Small intestine (tissue), 7 donors: ENCODE measurements around the gene SUCO. TPM values are rescaled to one million over a fixed set of nuclear protein-coding genes. Genes with fewer than 3 reads are reported as not detected.
A peak's percentile ranks its signal among the peaks of the same experiment; 100 is the strongest.

ENCODE experiments used
- DNase-seq, 2 donors: peaks; one replicate each; pipeline versions ENCODE4 v3.0.0 to v3.0.0-alpha.2; 2013
- FAIRE-seq: peaks from 2 replicates; lab custom pipeline; 2012; peaks lifted over from hg19 to GRCh38; lab: Jason Lieb, UNC
- H3K27ac ChIP-seq, 3 donors: one replicate each; pipeline ENCODE4 v1.5.1; 2013; ENCODE audit warnings: low read length in 2 of 3, mild to moderate bottlenecking in 2 of 3, control low read depth in 1 of 3, inconsistent platforms in 1 of 3, low read depth in 1 of 3, moderate library complexity in 1 of 3
- H3K27me3 ChIP-seq, 3 donors: one replicate each; pipeline ENCODE4 v1.6.1; 2013; ENCODE audit warnings: low read length in 3 of 3, inconsistent platforms in 1 of 3; ENCODE audit not compliant: control insufficient read depth in 3 of 3, insufficient read depth in 3 of 3
- H3K36me3 ChIP-seq, 3 donors: one replicate each; pipeline ENCODE4 v1.6.1; 2013; ENCODE audit warnings: low read length in 3 of 3, inconsistent platforms in 1 of 3, low read depth in 1 of 3, mild to moderate bottlenecking in 1 of 3, moderate library complexity in 1 of 3; ENCODE audit not compliant: control insufficient read depth in 3 of 3, insufficient read depth in 2 of 3
- H3K4me1 ChIP-seq, 3 donors: one replicate each; pipeline ENCODE4 v1.6.1; 2013; ENCODE audit warnings: low read length in 2 of 3, inconsistent platforms in 1 of 3, low read depth in 1 of 3, mild to moderate bottlenecking in 1 of 3, moderate library complexity in 1 of 3; ENCODE audit not compliant: control insufficient read depth in 3 of 3, insufficient read depth in 2 of 3
- H3K4me3 ChIP-seq, 3 donors: one replicate each; pipeline ENCODE4 v1.5.1; 2013; ENCODE audit warnings: low read length in 3 of 3, control low read depth in 1 of 3, inconsistent platforms in 1 of 3, low read depth in 1 of 3, mild to moderate bottlenecking in 1 of 3, moderate library complexity in 1 of 3
- H3K9me3 ChIP-seq, 2 donors: one replicate each; pipeline ENCODE4 v1.6.1; 2013; ENCODE audit warnings: low read depth in 1 of 2, low read length in 1 of 2; ENCODE audit not compliant: control insufficient read depth in 2 of 2, insufficient read depth in 1 of 2
- WGBS, 3 donors: extraction: QIAGEN DNeasy Blood & Tissue Kit; methylation state at CpG; one replicate each; pipeline ENCODE4 v1.1.7; 2013; 5-methylcytosine and 5-hydroxymethylcytosine counted together
- polyA plus RNA-seq, 4 donors: library from polyadenylated mRNA; stranded (reverse) in 3 of 4; unstranded in 1 of 4; fragments of 200-250 nt in 3 of 4; fragments of 120-200 nt in 1 of 4; gene quantifications; one replicate each; pipeline versions ENCODE4 v1.2.1 to v1.2.3, GENCODE V29; 2013
- donor health status: healthy with polysubstance abuse.
- donor health status: control.
- donor health status: control.
- donor health status: Bipolar disorder and iron deficiency.
- donor health status: healthy.

Gene SUCO
- polyA plus RNA-seq, 4 donors = 11.4 to 46.0 (median 12.5) TPM

DNA sequence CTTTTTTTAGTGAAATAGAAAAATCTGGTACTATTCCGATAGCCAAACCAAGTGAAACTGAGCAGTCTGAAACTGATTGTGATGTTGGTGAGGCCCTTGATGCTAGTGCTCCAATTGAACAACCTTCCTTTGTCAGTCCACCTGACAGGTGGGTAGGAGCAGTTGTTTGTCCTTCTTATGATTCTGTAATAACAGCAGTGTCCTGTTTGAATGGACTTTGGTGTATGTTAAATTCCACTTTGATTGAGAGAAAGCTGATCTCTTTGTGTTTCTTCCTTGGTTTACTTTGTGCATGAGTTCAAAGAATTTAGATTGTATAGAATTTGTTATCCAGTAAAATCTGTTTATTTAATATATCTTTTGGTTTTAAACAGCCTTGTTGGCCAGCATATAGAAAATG is 24.3 kb downstream of the SUCO start:
- H3K27me3 ChIP-seq = no peaks in the 10 kb centered on the region
- no peak overlapping the region for H3K27ac ChIP-seq
- no peaks in the 10 kb centered on the region for H3K9me3 ChIP-seq
- DNase-seq (no peak), FAIRE-seq (no peak)
- peaks cover 2 to 9% (median 3%) of the 10 kb centered on the region in 3 donors for H3K36me3 ChIP-seq
- H3K4me3 ChIP-seq = no peak overlapping the region
- WGBS, 3 donors = 91 to 100% (median 97%) methylated on average over 1 of the region's 1 CpG
- no peaks in the 10 kb centered on the region for H3K4me1 ChIP-seq

- FAIRE-seq (no peak), DNase-seq (no peak)
- no peak overlapping the region for H3K27ac ChIP-seq
- H3K4me1 ChIP-seq = no peaks in the 10 kb centered on the region
- H3K9me3 ChIP-seq = no peaks in the 10 kb centered on the region
- peaks cover 6 to 19% (median 8%) of the 10 kb centered on the region in 3 donors for H3K36me3 ChIP-seq
- 87 to 96% (median 93%) methylated on average over 4 of the region's 4 CpGs for WGBS, 3 donors
- H3K27me3 ChIP-seq = no peaks in the 10 kb centered on the region
- H3K4me3 ChIP-seq = no peak overlapping the region
Observed at GRCh38 chr1:172559572-172560210, 26.7 kb downstream of the SUCO start.

GRCh38 chr1:172561252-172561651 is 28.3 kb downstream of the SUCO start:
- 97 to 98% (median 97%) methylated on average over 3 of the region's 3 CpGs for WGBS, 3 donors
- peaks cover 6 to 31% (median 8%) of the 10 kb centered on the region in 3 donors for H3K36me3 ChIP-seq
- no peaks in the 10 kb centered on the region for H3K27me3 ChIP-seq
- DNase-seq (no peak), FAIRE-seq (no peak)
- H3K4me3 ChIP-seq = no peak overlapping the region
- H3K27ac ChIP-seq = no peak overlapping the region
- H3K9me3 ChIP-seq = no peaks in the 10 kb centered on the region
- H3K4me1 ChIP-seq = no peaks in the 10 kb centered on the region

DNA sequence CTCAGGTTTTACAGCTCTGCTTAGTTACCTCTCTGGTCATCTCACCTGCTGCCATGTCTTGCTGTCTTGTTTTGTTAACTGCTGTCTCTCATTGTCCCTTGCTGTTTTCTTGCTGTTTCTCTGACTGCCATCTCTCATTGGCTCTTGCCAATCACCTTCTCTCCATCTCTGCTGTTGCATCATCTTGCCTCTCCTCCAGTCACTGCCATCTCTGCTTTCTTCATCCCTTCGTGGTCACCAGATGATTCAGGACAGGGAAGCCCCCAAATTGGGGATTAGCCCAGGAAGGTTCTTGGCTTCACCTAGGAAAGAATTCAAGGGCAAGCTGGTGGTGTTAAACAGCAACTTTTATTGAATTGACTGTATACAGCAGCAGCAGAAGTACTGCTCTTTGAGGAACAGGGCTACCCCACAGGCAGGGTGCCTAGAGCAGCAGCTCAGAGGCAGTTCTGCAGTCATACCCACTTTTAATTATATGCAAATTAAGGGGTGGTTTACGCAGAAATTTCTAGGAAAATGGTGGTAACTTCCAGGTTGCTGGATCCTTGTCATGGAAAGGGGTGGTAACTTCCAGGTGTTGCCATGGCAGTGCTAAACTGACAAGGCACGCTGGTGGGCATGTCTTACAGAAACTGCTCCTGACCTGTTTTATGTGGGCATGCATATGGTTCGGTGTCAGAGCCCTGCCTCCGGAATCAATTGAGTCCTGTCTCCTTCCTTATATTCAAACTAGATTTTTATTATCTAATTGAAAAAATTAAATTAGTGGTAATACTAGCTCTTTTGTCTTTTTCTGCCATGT is 33.4 kb downstream of the SUCO start:
- WGBS, 3 donors = 90 to 96% (median 92%) methylated on average over 5 of the region's 5 CpGs
- no peaks in the 10 kb centered on the region for H3K27me3 ChIP-seq
- no peak overlapping the region for H3K27ac ChIP-seq
- peaks cover 0 to 4% of the 10 kb centered on the region in 2 donors for H3K9me3 ChIP-seq
- H3K4me3 ChIP-seq = no peak overlapping the region
- no peaks in the 10 kb centered on the region for H3K4me1 ChIP-seq
- peaks cover 10 to 40% (median 11%) of the 10 kb centered on the region in 3 donors for H3K36me3 ChIP-seq
- DNase-seq = no peak
- no peak for FAIRE-seq

DNA sequence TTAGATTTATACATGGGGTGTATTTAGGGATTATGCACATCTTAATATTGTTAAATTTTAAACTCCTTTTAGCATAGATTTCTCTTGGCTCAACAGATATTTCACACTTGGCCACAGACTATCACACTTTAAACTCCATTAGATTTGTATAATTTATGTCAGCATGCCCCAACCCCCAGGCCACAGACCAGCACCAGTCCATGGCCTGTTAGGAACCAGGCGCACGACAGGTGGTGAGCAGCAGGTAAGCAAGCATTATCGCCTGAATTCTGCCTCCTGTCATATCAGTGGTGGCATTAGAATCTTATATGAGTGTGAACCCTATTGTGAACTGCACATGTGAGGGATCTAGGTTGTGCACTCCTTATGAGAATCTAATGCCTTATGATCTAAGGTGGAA is 34.8 kb downstream of the SUCO start:
- WGBS, 3 donors = 93 to 96% (median 94%) methylated on average over 3 of the region's 3 CpGs
- no peaks in the 10 kb centered on the region for H3K4me1 ChIP-seq
- H3K9me3 ChIP-seq = peaks cover 0 to 4% of the 10 kb centered on the region in 2 donors
- peaks cover 7 to 33% (median 9%) of the 10 kb centered on the region in 3 donors for H3K36me3 ChIP-seq
- no peak overlapping the region for H3K4me3 ChIP-seq
- FAIRE-seq (no peak), DNase-seq (no peak)
- H3K27me3 ChIP-seq = no peaks in the 10 kb centered on the region
- no peak overlapping the region for H3K27ac ChIP-seq

DNA sequence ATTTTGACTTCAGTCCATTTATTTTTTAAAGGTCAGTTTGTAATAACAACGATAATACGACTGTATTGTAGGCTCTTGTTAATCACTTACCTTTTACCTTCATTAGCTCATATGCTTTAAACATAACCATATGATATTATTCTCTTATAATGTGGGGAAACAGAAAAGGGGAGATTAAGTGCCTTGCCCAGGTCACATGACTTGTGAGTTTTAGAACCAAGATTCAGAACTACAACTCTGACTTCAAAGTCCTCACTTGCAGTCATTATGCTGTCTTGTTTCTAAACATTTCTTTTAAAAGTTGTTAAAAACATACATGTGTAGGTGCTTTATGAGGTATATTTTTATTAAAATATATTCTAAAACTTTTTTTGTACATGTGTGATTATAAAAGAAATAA is 41.1 kb downstream of the SUCO start:
- Histone ChIP-seq H3K27ac (no peak overlapping the region), H3K4me1 (no peaks in the 10 kb centered on the region), H3K27me3 (no peaks in the 10 kb centered on the region), H3K4me3 (no peak overlapping the region), H3K9me3 (peaks cover 0 to 4% of the 10 kb centered on the region in 2 donors), H3K36me3 (peaks cover 0 to 6% (median 5%) of the 10 kb centered on the region in 3 donors)
- peak; percentile 51 for FAIRE-seq
- 92 to 98% (median 97%) methylated on average over 2 of the region's 2 CpGs for WGBS, 3 donors
- no peak for DNase-seq

GRCh38 chr1:172578586-172578985 is 45.6 kb downstream of the SUCO start:
- 78 to 86% (median 80%) methylated on average over 1 of the region's 1 CpG for WGBS, 3 donors
- FAIRE-seq = no peak
- no peaks in the 10 kb centered on the region for H3K27me3 ChIP-seq

DNA sequence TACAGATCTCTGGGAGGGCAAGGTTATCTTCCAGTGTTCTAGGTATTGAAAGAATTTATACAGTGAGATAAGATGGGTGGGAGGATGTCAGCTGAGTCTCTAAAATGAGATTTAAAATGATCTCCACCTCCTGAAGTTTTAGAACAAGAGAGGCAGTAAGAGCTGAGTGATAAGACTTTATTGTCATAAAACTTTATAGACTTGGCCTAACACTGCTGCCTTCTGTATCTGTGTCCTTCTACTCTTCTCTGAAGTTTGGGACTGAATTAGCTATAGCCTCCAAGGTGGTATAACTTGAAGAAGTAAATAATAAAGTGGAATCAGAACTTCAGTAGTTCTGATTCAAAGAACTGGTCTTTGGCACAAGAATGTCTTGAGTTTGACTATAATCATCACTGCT is 48.3 kb downstream of the SUCO start:
- peaks cover 0 to 4% (median 2%) of the 10 kb centered on the region in 3 donors for H3K36me3 ChIP-seq
- H3K4me3 ChIP-seq = no peak overlapping the region
- DNase-seq (no peak), FAIRE-seq (no peak)
- H3K27me3 ChIP-seq = no peaks in the 10 kb centered on the region
- H3K4me1 ChIP-seq = no peaks in the 10 kb centered on the region
- no peak overlapping the region for H3K27ac ChIP-seq
- no peaks in the 10 kb centered on the region for H3K9me3 ChIP-seq

More at GRCh38 chr1:172578586-172578985, 45.6 kb downstream of the SUCO start:
- DNase-seq = no peak
- H3K9me3 ChIP-seq = no peaks in the 10 kb centered on the region
- H3K27ac ChIP-seq = no peak overlapping the region
- H3K36me3 ChIP-seq = peaks cover 0 to 2% (median 0%) of the 10 kb centered on the region in 3 donors
- no peak overlapping the region for H3K4me3 ChIP-seq
- H3K4me1 ChIP-seq = no peaks in the 10 kb centered on the region
